ENCODE data around the gene PALLD. TPM values are rescaled to one million over a fixed set of nuclear protein-coding genes. Genes with fewer than 3 reads are reported as not detected.
"Not testable (repeated sequence)": the region's sequence is repeated elsewhere in the genome, so short reads cannot be mapped to it uniquely, and the experiment has no call there.

Gene PALLD
- total RNA-seq, 1 donor from 2014 or later: 204 TPM

- intact Hi-C loops (cut with DNase I): no loop called here
- H3K27ac ChIP-seq: no peak overlapping the region
- no peak for DNase-seq (ENCODE audit: low spot score in 2 of 2)
These were observed 299.7 kb downstream of the PALLD start for GRCh38 chr4:168796362-168797106.

GRCh38 chr4:168797194-168797593 lies 300.3 kb downstream of the PALLD start:
- H3K4me1 ChIP-seq: peaks cover 0 to 5% of the 10 kb centered on the region in 2 donors
- no peak overlapping the region for H3K27ac ChIP-seq
- intact Hi-C loops (cut with DNase I): no loop called here
- no peak for TF ChIP-seq CTCF (IDR thresholded peaks at IDR 0.05)
- no peak for DNase-seq (ENCODE audit: low spot score in 2 of 2)
- H3K9me3 ChIP-seq: no peaks in the 10 kb centered on the region
- no peaks in the 10 kb centered on the region for H3K36me3 ChIP-seq
- H3K27me3 ChIP-seq: no peaks in the 10 kb centered on the region
- no peak overlapping the region for H3K4me3 ChIP-seq

More at GRCh38 chr4:168796362-168797106, 299.7 kb downstream of the PALLD start:
- H3K36me3 ChIP-seq: no peaks in the 10 kb centered on the region
- no peaks in the 10 kb centered on the region for H3K27me3 ChIP-seq
- H3K9me3 ChIP-seq: no peaks in the 10 kb centered on the region
- H3K4me3 ChIP-seq: no peak overlapping the region
- H3K4me1 ChIP-seq: peaks cover 0 to 5% of the 10 kb centered on the region in 2 donors
- no peak for TF ChIP-seq CTCF (IDR thresholded peaks at IDR 0.05)

DNA sequence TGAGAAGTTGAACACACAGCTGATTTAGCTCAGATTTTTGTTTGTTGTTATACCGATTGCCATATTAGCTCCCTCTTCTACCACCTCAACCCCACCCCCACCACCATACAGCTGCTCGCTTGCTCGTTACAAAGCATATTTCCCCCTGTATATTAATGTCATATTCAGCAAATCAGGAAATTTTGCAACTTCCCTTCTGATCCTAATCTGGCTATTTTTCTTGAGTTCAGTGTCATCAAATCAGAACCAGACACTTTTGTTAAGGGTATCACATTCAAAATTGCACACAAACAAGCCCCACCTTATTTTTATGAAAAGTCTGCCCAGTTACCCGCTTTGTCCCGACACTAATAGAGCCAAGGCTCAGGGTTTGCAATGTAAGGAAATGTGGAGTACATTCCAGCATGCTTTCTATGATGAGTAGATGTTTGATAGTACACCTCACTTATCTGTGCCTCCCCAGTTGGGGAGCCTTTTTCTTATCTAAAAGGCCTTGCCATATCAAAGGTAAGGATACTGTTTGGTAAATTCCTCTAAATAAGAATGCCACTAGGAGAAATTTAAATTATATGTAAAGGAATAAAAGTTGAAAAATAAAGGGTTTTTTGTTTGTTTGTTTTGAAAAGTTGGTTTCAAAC lies 301.0 kb downstream of the PALLD start:
- no peaks in the 10 kb centered on the region for H3K36me3 ChIP-seq
- H3K4me3 ChIP-seq: no peak overlapping the region
- TF ChIP-seq CTCF (IDR thresholded peaks at IDR 0.05): no peak
- DNase-seq (ENCODE audit: low spot score in 2 of 2): no peak
- intact Hi-C loops (cut with DNase I): no loop called here
- no peaks in the 10 kb centered on the region for H3K9me3 ChIP-seq
- no peaks in the 10 kb centered on the region for H3K27me3 ChIP-seq
- H3K27ac ChIP-seq: no peak overlapping the region
- H3K4me1 ChIP-seq: peaks cover 0 to 5% of the 10 kb centered on the region in 2 donors

DNA sequence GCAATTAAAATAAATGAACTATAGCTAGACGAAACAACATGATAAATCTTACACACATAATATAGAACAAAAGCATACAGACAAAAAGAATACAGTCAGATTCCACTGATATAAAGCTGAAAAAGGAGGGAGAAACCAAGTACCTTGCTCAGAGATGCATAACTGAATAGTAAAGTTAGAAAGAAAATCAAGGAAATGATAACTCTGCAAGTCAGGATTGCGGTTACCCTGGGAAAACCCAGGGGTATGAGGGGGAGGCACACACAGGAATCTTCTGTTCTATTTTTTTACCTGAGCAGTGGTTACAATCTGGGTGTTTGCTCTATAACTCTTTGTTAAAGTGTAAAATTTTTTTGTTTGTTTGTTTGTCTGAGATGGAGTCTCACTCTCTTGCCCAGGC lies 304.1 kb downstream of the PALLD start:
- TF ChIP-seq CTCF (IDR thresholded peaks at IDR 0.05): no peak
- Histone ChIP-seq H3K4me1 (peaks cover 0 to 10% of the 10 kb centered on the region in 2 donors), H3K27me3 (no peaks in the 10 kb centered on the region), H3K27ac (no peak overlapping the region), H3K4me3 (no peak overlapping the region), H3K9me3 (no peaks in the 10 kb centered on the region), H3K36me3 (no peaks in the 10 kb centered on the region)
- DNase-seq (ENCODE audit: low spot score in 2 of 2): no peak
- intact Hi-C loops (cut with DNase I): no loop called here

DNA sequence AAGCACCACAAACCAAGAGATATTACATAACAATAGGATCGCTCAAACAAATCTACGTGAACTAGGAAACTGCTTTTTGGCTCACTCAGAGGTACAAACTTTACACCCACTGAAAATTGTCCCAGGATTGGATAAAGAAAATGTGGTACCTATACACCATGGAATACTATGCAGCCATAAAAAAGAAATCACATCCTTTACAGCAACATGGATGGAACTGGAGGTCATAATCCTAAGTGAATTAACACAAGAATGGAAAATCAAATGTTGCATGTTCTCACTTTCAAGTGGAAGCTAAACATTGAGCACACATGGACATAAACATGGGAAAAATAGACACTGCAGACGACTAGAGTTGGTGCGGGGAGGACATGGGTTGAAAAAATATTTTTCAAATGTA lies 305.4 kb downstream of the PALLD start:
- Histone ChIP-seq H3K27ac (no peak overlapping the region), H3K9me3 (no peaks in the 10 kb centered on the region), H3K27me3 (no peaks in the 10 kb centered on the region), H3K4me1 (peaks cover 0 to 5% of the 10 kb centered on the region in 2 donors), H3K4me3 (no peak overlapping the region), H3K36me3 (no peaks in the 10 kb centered on the region)
- DNase-seq (ENCODE audit: low spot score in 2 of 2): no peak
- intact Hi-C loops (cut with DNase I): no loop called here
- no peak for TF ChIP-seq CTCF (IDR thresholded peaks at IDR 0.05)

- H3K9me3 ChIP-seq; intact Hi-C loops (cut with DNase I); H3K4me1 ChIP-seq; H3K4me3 ChIP-seq; H3K36me3 ChIP-seq; DNase-seq (ENCODE audit: low spot score in 2 of 2); H3K27me3 ChIP-seq: not testable (repeated sequence)
- H3K27ac ChIP-seq: peak overlapping the region in 1 of 2 donors; percentile 5
These were observed 306.2 kb downstream of the PALLD start for GRCh38 chr4:168803052-168803451.
